ENCODE results near the gene COPB1.

COPB1 gene

DNA sequence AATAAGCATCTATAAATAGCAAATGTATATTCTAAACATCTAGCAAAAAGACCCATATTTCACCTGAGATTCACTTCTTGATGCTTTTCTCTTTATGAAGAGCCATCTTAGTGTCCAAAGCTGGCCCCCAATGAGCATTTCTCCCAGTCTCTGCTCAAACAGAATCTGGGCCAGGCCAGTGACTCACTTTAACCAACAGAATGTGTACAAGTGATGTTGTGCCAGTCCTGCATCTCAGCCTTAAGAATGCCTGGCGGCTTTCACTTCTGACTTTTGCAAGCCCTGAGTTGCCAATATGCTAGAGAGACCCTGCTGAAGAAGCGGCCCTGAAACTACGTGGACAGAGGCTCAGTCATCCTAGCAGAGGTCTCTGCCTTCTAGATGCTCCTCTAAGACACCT lies 6.9 kb upstream of the COPB1 start:
- peak; percentile 18 for DNase-seq

DNA sequence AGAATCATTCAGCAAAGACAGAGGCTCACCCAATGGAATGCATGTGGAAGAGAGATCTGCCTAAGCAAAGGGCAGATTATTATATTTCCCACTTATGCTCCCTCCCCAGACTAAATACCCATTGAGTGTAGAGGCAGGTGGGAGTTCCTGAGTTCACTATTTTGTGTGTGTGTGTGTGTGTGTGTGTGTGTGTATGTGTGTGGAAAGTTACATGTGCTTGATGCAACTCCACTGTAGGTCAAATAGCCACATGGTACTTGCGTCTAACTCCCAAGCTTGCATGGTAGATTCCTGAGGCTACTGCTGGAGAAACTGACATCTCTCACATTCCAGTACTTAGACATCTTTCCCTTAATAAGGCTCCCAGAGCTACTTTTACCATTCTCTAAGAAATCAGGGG lies 3.4 kb upstream of the COPB1 start:
- DNase-seq = no peak

DNA sequence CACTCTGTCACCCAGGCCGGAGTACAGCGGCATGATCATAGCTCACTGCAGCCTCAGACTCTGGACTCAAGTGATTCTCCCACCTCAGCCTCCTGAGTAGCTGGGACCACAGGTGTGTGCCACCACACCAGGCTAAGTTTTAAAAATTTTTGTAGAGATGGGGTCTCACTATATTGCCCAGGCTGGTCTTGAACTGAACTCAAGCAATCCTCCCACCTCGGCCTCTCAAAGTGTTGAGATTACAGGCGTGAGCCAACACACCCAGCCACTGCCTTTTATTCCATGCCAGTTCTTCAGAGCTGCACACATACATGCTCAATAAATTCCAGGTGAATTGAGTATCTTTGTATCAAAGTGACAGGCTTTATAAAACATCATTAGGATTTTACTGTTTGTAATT lies 2.4 kb upstream of the COPB1 start:
- no peak for DNase-seq

GRCh38 chr11:14500181-14500651 lies 605 bp upstream of the COPB1 start:
- DNase-seq = peak; percentile 32

- DNase-seq = no peak
Observed at GRCh38 chr11:14499178-14499559, 442 bp downstream of the COPB1 start.

- DNase-seq = peak; percentile 42
Observed at GRCh38 chr11:14480716-14481115, 18.9 kb downstream of the COPB1 start.

DNA sequence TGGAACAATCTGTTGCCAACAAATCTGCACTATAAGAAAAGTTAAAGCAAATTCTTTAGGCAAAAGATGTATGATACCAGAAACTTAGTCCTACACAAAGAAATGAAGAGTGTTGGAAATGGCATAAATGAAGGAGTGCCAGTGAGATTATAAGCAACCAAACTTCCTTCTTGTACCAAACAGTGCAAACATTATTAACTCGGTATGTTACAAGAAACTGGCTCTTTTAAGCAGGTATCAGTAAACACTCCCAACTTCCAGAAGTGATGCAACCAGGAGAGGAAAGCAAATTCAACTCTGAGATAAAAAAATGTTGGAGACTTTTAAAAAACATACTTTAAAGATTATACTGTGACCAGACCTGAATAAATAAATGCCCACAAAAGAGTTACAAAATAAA lies 28.5 kb downstream of the COPB1 start:
- DNase-seq = no peak

DNA sequence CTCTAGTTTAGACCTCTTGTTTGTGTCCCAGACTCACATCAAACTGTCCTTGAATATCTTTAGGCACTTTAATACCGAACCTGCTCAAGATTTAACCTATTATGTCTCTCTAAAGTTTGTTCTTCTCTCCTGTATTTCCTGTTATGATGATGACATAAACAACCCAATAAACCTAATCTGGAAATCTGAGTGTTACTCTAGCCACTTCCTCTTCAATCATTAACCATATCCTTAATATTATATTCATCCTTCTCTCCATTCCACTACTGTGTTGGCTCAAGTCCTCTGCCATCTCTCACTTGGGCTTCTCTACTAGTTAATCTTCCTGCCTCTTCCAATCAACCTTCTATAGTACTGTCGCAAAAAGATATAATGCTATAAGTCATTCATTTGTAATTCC lies 36.0 kb downstream of the COPB1 start:
- DNase-seq = no peak

DNA sequence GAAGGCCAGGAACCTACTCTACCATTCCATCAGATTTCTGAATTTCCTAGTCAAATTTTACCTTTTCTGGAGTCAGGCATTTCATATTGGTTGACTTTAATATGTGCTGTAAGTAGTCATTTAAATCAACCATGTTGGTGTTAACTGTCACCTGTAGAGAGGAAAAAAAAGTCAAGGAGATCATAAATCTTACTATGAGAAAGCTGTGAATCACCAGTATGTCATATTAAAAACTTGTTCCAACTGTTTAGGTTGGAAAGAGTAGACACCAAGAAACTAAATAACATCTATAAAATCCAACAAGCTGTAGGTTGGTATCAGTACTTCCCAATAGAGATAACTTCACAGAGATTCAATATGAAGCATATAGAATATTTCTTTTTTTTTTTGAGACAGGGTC lies 39.5 kb downstream of the COPB1 start:
- DNase-seq = no peak

GRCh38 chr11:14458377-14458776 lies 41.2 kb downstream of the COPB1 start:
- DNase-seq = no peak

- no peak for DNase-seq
Observed at GRCh38 chr11:14455648-14456430, 43.8 kb downstream of the COPB1 start.

GRCh38 chr11:14454861-14455632 lies 44.6 kb downstream of the COPB1 start:
- no peak for DNase-seq

- DNase-seq = peak; percentile 32
Observed at GRCh38 chr11:14451825-14452224, 47.8 kb downstream of the COPB1 start.

DNA sequence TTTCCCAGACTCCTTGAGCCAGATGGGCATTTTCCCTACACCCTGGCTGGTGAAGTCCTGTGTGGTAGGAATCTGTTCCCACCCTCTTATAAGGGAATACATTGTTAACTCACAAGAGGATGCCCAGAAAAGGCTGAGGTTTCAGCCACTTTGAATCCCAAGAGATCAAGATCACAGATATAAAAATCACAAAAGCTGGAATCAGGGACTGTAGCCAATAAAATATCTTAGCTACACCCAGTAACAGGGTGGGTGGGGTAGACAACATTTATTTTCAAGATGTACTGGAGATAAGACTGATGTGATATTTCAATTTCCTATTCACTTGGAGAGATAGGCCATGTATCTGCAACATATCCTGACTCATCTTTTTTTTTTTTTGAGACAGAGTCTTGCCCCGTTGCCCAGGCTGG lies 50.3 kb downstream of the COPB1 start:
- DNase-seq = no peak

DNA sequence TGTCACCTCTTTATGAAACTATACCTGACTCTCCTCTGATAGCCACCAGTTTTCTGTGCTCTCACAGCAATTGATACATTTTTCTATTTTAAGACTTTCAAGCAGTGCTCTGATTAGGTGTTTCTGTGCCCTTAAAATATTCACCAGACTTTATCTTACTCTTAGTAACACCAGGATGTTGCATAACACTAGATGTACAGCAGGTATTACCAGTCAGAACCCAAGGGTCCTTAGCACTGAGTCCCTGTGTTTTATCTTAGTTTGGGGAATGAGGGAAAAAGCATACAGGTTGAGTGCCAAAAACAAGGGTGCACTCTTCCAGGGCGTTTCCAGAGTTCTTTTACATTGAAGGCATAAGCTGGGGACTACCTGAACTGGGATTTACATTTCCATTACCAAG lies 51.4 kb downstream of the COPB1 start:
- DNase-seq = no peak

DNA sequence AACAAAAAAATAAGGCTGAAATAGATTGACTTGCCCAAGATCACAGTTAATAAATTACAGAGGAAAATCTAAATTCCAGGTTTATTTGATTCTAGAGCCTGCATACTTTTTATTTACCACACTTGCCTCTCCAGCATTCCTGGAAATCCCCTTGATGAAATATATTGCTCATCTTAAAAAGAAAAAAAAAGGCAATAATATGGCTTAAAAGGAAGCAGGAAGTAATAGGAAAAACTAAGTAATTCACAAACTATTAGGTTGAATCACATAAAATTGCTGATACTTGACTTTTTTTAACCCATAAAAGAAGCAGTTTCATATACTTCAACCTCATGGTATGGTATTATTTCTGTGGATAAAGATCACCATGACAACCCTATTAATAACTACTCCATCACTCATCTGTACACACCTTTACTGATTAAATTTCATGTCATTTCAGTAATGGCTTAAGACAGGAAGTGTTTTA lies 52.9 kb downstream of the COPB1 start:
- no peak for DNase-seq

DNA sequence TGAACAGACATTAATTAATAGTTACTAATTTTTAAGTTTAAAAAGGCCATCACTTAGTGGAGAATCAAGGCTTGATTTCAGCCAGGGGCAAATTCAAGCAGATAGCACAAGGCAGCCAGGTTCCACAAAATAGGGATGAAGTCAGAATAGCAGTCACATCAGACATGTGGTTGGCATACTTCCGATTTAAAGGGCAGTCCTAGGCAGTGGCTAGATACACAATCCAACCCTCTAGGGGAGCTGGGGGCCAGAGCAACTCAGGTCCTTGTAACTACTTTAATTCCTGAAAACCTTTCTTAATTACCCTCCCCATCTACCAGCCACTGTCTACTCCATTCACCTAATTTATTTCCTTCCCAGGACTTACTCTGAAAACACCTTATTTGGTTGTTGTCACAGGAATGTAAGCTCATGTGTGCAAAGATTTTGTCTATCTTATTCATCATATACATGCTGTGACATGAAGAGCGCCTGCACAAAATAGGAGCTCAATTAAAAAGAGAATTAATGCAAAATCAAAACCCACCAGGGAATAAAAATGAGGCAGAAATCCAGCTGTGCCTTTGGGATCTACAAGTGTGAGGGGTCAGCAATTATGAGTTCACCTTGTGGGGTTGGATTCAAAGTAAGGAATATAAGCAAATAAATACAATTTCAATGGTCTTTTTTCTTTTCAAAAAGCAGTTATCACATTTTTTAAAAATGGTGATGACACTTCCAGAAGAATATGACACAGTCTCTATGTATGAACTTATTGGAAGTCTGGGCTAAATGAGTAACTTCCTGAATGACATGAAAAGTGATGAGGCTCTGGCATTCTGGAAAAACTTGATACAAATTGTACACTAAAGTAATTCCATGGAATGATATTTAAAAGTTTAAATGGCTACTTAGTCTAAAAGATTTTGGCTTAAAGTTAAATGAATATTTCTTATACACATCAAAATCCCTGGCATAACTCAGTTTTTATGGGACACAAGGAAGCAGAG lies 53.8 kb downstream of the COPB1 start:
- DNase-seq = no peak

DNA sequence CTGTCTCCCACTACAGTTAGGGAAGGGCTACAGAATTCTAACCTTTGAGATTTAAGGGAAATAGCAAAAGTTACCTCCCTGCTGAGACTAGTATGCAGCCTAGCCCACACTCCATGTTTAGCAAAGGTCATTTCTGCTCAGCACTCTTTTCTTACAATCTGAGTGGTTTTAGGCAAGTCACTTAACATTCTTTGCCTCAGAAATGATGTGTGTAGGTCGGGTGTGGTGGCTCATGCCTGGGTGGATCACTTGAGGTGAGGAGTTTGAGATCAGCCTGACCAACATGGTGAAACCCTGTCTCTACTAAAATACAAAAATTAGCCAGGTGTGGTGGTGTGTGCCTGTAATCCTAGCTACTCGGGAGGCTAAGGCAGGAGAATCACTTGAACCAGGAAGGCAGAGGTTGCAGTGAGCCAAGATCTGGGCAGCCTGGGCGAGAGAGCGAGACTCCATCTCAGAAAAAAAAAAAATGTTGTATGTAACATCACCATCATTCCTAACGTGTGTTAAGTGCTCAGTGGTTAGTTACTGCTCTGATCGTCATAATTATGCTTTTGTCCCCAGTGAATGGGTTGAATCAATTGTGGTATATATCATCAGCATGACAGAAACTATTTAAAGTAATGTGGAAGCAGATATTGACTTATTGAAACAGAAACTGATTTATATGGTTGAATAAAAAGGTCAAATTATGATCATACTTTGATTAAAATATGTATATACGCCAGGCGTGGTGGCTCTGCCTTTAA lies 55.0 kb downstream of the COPB1 start:
- DNase-seq = no peak

- no peak for DNase-seq
Observed at GRCh38 chr11:14443638-14444037, 56.0 kb downstream of the COPB1 start.

DNA sequence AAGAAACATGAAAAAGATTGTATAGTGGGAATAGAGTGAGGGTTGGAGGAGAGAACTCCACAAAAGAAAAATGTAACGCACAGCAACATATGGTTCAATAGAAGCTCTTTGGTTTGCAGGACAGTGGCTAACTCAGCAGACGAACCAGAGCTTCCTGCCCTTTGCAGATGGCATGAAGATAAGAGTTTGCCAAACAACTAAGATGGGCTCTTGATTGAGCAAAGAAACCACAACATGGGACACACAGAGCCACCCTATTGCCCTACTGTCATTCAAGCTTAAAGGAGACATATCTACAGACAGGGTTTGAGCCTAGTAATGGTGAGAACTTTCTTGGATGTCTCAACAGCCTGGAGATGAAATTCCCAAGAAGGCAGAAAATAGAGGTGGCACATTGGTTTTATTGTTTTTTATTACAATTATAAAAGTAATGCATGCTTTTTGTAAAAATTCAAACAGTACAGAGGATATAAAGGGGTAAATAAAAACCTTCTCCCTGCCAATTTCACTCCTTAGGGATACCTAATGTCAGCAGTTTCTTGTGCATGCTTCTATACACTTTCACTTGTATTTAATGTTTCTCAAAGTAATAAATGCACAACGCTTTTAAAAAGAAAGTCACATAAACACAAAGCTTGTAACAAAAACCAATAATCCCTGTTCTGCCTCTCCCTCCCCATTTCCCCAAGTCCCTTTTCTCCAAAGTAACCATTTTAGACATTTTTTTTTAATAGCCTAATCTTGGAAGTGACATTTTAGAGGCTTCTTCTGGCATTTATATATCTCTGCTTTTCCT lies 63.7 kb downstream of the COPB1 start:
- peak; percentile 29 for DNase-seq

DNA sequence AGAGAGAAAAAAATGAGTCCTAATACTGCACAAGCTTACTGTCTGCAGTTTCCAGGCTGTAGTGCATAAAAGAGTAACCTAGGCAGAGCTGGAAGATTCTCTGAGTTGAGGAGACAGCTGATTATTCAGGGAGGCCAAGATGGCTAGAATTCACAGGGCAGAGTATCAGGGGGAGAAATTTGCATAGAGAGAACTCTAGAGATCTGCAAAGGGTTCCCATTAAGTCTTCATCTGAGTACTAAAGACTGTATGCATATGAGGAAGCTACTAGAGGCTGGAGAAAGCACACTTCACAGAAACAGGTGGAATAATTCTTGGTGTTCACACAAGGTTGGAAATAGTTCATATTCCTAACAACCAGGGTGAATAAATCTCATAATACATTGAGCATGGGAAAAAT lies 74.0 kb downstream of the COPB1 start:
- DNase-seq = no peak
